Measurements from ENCODE around the gene TRMT44.
"Not testable (repeated sequence)": the region's sequence is repeated elsewhere in the genome, so short reads cannot be mapped to it uniquely, and the experiment has no call there.

The TRMT44 gene

DNA sequence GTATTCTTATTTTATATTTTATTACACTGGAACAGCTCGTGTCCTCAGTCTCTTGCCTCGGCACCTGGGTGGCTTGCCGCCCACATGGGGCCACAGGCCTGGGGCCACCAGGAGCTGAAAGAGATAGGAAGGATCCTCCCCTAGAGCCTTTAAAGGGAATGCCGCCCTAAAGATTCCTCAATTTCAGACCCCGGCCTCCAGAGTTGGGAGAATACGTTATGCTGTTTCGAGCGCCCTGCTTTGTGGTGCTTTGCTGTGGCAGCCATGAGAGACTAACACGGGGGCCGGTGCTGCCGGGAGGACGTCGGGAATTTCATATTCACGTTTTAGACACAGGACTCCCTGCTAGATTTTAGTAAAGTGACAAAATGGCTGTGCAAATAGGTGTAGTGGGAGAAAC lies 33.3 kb upstream of the TRMT44 start:
- DNase-seq, result no peak

DNA sequence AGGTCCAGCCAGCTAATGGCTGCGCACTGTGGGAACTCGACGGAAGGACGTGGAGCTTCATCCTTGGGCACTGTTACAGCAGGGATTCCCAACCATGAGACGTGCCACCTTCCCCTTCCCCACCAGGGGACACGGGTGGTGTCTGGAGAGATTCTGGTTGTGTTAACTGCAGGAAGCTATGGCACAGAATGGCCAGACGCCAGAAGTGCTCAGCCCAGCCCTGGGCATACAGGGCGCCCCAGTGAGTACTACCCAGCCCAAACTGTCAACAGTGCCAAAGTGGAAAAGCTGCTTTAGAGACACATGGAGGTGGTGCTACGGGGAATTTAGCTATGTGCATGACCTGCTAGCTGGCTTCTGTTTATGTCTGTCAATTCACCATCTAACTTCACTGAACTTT lies 32.8 kb upstream of the TRMT44 start:
- no peak for DNase-seq

DNA sequence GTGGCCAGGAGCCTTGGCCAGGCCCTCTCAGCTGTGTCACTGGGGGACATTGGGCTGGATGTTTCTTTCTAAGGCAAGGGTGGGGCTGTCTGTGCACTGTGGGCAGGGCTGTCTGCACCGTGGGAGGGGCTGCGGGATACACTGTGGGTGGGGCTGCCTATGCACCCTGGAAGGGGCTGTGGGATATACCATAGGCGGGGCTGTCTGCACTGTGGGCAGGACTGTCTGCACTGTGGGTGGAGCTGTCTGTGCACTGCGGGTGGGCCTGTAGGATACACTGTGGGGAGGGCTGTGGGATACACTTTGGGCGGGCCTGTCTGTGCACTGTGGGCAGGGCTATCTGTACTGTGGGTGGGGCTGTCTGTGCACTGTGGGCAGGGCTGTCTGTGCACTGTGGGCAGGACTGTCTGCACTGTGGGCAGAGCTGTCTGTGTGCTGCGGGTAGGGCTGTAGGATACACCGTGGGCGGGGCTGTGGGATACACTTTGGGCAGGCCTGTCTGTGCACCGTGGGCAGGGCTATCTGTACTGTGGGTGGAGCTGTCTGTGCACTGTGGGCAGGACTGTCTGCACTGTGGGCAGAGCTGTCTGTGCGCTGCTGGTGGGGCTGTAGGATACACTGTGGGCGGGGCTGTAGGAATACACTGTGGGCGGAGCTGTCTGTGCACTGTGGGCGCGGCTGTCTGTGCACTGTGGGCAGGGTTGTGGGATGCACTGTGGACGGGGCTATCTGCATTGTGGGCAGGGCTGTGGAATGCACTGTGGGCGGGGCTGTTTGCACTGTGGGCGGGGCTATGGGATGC lies 31.1 kb upstream of the TRMT44 start:
- DNase-seq, result no peak

DNA sequence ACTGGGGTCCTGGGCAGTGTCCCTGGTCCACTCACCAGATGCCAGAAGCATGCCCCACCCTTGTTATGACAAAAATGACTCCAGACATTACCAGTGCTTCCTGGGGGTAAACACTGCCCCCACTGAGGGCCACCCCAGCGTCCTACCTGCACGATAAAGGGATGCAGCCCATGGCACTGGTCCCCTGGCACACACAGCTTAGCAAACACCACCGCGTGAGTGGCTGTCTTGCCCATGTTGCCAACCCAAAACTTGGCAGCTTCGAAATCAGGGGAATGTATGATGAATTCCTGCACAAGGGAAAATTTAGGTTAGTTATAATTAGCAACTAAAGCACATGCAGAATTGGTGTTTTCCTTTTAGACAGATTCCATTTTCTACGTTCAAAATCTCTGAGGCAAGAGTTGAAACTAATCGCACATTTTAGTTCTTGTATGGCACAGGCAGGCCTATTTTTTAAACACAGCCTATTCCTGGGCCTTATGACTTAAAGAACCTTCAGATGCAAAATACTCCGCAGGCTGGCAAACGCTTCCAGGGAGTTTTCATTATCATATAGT lies 30.4 kb upstream of the TRMT44 start:
- DNase-seq, result no peak

DNA sequence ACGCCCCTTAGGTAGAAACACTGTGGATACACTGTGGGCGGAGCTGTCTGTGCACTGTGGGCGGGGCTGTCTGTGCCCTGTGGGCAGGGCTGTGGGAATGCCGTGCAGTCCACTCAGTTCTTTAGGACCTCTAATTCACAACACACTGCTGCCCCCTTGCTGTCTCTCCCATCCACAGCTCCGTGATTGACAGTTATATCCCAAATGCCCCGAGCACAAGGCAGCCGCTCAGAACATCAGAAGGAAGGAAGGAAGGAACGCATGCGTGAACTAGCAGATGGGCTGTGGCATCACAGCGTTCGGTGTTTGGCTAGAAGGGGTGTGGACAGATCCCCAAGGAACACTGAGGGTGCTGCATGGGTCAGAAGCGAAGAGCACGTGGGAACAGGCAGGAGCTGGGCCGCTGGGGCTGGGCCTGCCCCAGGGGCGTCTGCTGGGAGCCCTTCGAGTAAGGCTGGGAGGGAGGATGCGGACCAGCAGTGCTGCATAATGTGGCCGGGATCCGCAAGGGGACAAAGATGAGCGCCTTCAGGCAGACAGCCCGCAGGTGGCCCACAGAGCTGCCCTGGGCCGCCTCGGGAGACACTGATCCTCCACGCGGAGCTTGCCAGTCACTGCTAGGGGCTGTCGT lies 29.8 kb upstream of the TRMT44 start:
- DNase-seq, result no peak

DNA sequence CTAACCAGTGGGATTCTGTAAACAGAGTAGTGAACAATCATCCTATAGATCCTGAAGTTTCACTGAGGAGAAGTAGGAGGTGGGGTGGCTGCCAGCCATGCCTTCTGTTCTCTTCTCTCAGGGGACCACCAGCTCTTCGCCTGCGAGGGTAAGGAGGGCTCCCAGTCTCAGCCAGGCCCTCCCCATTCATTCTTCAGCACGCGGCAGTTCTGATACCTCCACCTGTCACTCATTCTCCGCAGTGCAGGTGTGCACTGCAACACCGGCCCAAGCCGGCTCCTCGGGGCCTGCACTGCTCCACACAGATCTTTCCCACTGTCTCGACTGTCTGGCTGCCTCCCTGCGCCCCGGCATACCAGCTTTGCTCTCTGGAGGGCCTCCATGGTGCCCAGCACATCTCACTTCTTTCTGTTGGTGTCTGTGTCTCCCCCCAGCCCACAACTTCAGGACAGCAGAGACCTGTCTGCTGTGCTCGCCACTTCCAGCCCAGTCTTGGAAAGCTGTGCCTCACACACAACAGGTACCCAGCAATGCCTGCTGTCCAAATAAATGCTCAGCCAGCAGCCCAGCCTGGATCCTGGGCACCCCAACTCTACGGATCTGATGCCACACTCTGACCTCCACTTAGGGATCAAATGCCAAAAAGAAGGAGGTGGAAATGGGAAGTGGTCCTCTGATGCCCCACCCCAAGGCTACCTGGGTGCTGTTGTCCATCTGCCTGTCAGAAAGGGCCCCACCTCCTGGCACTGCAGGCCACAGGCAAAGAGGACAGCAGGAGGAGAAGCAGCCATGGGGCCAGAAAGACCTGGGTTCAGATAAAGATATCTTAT lies 29.0 kb upstream of the TRMT44 start:
- no peak for DNase-seq

DNA sequence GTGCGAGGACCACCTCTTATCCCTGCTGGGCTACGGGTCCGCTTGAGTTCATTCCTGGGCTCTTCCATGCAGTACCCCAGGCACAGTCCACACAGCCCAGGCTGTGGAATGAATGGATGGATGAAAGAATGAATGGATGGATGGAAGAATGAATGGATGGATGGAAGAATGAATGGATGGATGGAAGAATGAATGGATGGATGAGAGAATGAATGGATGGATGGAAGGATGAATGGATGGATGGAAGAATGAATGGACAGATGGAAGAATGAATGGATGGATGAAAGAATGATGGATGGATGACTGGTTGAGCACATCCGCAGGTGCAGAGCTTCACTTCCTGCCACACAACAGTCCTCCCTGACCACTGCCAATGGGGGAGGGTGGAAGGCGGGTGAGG lies 28.3 kb upstream of the TRMT44 start:
- no peak for DNase-seq

DNA sequence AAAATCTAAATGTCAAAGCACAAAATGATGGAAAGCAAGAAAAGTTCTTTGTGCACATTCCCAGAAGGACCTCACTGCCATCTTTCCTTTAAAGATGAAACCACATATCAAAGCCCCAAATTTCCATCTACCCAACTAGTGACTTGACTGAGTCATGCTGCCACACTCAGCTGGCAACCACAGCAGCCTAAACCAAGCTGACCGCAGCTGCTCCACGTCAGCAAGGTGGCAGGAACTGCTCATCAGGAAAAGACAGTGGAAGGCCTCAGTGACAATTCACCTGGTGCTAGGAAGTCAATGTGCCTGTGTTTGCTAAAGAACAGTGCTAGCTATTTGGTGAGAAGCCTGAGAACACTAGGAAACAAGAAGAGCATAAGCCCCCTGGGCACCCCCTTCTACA lies 26.2 kb upstream of the TRMT44 start:
- DNase-seq, result no peak

DNA sequence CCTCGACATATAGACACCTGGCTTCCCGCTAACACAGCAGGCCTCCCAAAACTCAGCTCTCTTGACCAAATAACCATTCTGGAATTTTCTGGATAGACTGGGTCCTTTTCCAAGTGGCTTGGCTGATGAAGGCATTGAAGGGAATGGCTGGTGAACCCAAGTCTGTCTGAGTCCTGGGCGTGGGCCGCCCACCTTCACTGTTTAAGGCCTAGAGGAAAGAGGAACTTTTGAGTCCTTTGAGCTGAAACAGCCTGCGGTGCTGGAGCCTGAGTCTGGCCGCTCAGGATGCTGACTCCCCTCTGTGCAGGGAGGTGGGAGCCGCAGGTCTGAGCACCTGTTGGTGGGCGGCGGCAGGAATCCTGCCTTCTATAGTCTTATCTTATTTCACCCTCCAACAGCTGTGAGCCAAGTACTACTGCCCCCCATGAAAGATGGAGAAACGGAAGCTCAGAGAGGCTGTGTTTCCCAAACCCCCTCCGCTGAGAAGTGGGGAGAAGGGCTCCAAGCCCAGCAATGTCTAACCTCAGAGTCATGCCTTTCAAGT lies 23.4 kb upstream of the TRMT44 start:
- no peak for DNase-seq

DNA sequence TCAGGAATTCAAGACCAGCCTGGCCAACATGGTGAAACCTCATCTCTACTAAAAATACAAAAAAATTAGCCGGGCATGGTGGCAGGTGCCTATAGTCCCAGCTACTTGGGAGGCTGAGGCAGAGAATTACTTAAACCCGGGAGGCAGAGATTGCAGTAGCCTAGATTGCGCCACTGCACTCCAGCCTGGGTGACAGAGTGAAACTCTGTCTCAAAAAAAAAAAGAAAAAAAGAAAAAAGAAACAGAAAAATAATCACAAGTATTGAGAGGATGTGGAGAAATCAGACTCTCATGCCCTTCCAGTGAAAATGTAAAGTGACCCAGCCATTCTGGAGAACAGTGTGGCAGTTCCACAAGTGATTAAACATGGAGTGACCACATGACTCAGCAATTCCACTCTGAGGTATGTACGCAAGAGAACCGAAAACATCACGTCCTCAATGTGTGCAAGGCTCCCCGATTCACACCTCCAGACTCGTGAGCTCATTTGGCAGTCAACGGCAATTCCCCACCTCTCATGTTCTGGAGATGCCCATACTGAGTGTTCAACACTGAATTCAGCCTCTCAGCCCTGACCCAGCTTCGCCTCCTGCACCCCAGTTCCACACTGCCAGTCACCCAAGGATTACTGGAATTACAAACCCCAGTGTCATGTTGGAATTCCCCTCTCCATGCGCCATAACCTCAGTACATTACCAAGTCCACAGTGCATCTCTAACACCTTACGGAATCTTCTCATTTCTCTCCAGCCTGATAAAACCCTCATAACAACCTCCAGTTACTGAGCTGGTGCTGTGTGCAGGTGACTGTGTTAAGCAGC lies 21.1 kb upstream of the TRMT44 start:
- DNase-seq, result no peak

DNA sequence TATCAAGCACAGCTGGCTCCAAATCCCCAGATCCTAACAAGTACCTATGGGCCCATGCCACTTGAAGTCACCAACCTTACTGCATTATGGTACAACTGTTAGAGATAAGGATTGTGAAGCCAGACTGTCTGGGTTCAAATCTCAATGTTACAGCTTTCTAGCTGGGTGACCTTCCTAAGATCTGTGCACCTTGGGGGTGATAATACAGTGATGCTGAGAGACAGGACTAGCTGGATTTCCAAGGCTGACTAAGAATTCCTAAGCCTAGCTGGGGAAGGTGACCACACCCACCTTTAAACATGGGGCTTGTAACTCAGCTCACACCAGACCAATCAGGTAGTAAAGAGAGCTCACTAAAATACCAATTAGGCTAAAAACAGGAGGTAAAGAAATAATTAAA lies 20.4 kb upstream of the TRMT44 start:
- DNase-seq, result not testable (repeated sequence)

DNA sequence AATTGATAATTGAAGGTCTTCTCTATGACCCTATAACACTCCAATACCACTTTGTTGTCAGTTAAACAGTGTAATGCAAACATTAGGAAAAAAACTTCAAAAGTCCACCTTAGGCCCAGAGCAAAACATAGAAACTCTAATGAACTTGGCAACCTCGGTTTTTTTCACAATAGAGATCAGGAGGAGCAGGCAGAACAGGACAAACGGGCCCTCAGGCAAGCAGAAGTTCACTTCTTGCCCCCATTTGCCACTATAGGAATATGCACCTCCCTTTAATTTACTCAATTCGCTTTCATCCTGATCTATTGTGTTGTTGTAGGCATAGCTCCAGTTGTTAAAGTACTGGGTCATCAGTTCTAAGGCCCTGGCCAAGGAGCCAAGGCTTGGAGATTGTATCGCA lies 18.2 kb upstream of the TRMT44 start:
- no peak for DNase-seq

DNA sequence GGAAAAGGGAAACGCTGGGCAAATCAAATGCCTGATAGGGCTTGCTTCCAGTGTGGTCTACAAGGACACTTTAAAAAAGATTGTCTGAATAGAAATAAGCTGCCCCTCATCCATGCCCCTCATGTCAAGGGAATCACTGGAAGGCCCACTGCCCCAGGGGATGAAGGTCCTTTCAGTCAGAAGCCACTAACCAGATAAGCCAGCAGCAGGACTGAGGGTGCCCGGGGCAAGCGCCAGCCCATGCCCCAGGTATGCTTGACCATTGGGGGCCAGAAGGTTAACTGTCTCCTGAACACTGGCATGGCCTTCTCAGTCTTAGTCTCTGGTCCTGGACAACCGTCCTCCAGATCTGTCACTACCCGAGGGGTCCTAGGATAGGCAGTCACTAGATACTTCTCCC lies 17.8 kb upstream of the TRMT44 start:
- DNase-seq, result no peak

DNA sequence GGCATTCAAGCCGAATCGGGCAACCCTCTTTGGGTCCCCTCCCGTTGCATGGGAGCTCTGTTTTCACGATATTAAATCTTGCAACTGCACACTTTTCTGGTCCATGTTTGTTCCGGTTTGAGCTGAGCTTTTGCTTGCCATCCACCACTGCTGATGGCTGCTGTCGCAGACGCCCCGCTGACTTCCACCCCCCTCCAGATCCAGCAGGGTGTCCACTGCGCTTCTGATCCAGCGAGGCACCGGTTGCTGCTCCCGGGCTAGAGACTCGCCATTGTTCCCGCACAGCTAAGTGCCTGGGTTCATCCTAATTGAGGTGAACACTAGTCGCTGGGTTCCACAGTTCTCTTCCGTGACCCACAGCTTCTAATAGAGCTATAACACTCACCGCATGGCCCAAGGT lies 13.3 kb upstream of the TRMT44 start:
- DNase-seq, result no peak

DNA sequence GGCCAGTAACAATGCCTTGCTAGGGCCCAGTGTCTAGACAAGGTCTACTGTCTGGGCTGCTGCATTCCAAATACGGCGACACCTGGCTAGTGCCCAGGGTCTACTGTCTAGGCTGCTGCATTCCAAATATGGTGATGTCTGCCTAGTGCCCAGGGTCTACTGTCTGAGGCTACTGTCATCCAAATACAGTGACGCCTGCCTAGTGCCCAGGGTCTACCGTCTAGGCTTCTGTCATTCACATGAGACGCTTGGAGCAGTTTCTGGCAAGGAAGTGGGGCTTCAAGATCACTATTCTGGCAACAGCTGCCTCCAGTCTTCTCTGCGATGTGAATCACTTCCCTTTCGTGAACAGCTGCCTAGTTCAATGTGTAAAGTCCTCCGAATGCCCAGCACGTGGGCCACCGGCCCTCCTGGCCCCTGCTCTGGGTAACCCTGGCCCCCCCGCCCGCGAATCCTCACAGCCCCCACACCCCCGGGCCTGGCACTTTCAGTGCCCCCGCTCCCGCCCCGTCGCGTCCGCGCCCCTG lies 12.8 kb upstream of the TRMT44 start:
- no peak for DNase-seq

DNA sequence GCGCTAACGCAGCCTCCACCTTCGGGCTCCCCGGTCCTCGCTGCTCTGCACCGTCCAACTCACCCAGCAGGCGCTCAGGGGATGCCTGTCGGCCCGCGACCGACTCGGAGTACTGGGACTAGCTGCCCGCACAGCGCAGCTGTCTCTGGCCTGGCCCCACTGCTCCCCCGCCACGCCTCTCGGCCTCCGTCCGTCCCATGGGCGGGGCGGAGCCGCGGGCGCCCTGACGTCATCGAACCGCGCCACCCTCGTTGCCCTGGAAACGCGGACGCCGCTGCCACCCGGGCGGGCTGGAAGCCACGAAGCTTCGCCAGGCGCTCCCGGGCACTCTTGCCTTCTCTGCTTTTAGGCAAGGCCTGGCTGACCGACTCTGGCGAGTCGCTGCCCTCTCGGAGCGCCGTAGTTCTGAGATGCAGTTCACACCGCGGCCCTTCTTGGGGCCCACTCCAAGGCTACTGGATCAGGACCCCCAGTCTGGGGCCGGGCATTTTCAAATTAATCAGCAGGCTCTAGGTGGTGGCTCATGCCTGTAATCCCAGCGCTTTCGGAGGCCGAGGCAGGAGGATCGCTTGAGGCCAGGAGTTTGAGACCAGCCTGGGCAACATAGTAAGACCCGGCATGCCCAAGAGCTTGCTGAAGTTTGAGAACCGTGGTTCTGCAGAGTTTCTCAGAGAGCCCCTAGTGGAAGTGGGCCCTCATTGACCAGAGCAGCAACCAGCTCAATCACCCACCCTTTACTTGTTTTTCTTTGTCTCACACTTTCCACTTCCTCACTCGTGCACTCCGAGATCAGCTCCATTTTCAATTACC lies 12.1 kb upstream of the TRMT44 start:
- DNase-seq, result peak; percentile 81

DNA sequence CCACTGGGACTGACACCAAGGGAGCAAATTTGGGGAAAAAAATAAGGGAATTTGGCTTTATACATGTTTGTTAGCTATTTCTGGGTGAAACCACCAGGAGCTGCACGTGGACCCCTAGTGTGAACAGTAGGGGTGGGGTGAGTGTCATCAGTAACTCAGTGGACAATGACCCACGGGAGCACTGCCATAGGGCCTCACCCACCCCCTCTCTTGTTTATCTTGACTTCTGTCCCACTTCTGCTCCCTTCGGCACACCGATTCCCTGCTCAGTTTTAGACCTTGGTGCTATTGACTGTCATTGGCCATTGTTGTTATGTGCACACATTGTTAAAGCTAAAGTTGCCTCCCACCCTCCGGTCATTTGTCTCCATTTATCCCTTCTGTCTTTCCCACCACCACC lies 9.0 kb upstream of the TRMT44 start:
- no peak for DNase-seq

DNA sequence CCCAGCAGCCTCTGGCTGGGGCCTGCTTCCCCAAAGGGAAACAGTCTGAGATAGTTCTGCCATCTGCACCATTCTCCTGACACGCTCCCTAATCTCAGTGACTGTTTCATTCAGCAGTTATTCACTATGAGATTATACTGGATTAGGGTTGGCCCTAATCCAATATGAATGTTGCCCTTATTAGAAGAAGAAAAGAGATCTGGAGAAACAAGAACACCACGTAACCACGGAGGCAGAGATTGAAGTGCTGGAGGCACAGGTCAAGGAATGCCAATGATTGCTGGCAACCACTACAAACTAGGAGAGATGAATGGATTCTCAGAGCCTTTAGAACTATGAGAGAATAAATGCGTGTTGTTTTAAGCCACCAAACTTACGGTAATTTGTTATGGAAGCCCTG lies 7.4 kb upstream of the TRMT44 start:
- no peak for DNase-seq

DNA sequence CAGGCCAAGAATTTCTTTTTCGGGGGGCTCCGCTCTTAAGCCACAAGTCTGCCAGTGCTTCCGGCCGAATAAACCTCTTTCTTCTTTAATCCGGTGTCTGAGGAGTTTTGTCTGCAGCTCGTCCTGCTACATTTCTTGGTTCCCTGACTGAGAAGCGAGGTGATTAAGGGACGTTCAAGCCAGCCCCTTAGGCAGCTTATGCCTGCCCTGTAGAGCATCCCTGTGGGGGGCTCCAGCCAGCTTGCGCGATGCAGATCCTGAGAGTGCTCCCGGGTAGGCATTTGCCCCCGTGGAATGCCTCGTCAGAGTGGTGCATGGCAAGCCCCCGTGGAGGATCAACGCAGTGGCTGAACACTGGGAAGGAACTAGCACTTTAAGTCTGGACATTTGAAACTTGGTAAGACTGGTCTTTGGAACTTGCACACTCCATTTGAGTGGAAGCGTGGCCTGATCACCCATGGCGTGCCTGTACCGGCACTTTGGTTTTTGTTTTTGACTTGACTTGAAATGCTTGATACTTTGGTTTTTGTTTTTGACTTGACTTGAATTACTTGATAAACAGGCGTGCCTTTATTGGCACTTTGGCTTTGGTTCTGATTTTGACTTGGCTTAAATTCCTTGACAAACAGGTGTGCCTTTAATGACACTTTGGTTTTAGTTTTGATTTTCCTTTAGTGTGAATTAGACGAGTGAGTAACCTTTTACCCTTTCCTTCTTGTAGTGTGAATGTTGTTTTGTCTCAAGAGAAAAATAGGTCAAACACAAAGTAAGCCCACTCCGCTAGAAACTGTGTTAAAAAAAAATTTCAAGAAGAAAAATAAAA lies 6.1 kb upstream of the TRMT44 start:
- no peak for DNase-seq

DNA sequence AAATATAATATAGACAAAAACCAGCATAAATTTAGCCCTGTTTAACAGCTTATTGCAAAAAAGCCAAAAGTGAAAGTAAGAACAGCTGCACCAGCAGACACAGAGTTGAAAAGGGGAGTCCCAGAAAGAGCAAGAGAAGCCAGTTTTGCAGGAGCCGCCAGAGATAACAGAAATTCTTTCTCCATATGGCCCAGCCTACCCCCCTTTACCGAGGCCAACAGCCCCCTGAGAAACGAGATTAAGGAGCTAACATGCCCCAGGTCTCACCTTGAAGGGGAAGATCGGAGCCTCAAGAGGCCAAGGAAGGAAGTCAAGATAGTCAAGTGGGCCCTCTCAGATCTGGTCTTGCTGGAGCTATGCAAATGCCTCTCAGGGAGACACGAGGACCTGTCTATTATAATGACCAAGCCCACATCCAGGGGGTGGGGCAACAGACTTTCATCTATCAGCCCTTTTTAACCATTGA lies 4.9 kb upstream of the TRMT44 start:
- no peak for DNase-seq

Measured in NCI-H1092 (cell line).